ENCODE results near the gene TNNI3. TPM values are rescaled to one million over a fixed set of nuclear protein-coding genes. Genes with fewer than 3 reads are reported as not detected.

Gene TNNI3
- total and polyA plus RNA-seq, 9 of the 15 experiments (the other 6 are each of a cell fraction or from before 2014, with no cell fraction given), result 4.7 to 158 (median 42.0) TPM

DNA sequence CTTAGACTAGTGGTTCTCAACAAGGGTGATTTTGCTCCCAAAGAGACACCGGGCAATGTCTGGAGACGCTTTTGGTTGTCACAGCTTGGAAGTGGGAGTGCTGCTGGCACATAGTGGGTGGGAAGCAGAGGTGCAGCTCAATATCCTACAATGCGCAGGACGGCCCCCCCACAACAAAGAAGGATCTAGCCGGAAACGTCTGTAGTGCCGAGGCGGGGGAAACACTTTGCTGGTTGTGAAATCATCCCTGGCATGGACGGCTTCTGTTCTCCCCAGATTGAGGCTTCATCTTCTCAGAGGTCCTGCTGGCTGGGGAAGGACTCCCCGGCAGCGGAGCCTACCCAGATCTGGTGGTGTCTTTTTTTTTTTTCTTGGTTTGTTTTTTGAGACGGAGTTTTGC is 35.9 kb upstream of the TNNI3 start:
- 79% methylated on average over 10 of the region's 12 CpGs for WGBS (ENCODE audit: insufficient coverage, low coverage, missing lambda C conversion rate)
- intact Hi-C loops (cut with micrococcal nuclease), result no loop called here
- in situ Hi-C loops (cut with MboI), result no loop called here
- Histone ChIP-seq H3K9ac (ENCODE audit: insufficient read depth in 1 of 2, low read depth in 2 of 2, low read length in 2 of 2) (no peak overlapping the region), H3K4me3 (no peak overlapping the region), H3K9me1 (ENCODE audit: control insufficient read depth, insufficient read depth, low read length) (no peaks in the 10 kb centered on the region), H3K27ac (ENCODE audit: extremely low read depth, low read depth, low read length) (no peak overlapping the region), H3K9me3 (replicated peaks; ENCODE audit: control insufficient read depth, insufficient read depth, low read depth, low read length) (no peaks in the 10 kb centered on the region), H3K4me1 (replicated peaks in 1 of 2; ENCODE audit: control insufficient read depth in 2 of 2, insufficient read depth in 2 of 2, low read length in 2 of 2) (peaks cover 0 to 12% of the 10 kb centered on the region in 2 experiments; a peak in 1 of 5 replicates), H4K20me1 (replicated peaks; ENCODE audit: control insufficient read depth, insufficient read depth, low read length) (no peaks in the 10 kb centered on the region), H3K79me2 (ENCODE audit: control insufficient read depth, insufficient read depth, low read length) (no peaks in the 10 kb centered on the region), H3K36me3 (ENCODE audit: control insufficient read depth, insufficient read depth, low read length) (peaks cover 45% of the 10 kb centered on the region), H3K4me2 (ENCODE audit: insufficient read depth, low read length) (no peak overlapping the region), H3K27me3 (ENCODE audit: control insufficient read depth in 2 of 2, insufficient read depth in 2 of 2, low read length in 2 of 2) (no peaks in the 10 kb centered on the region), H2AFZ (ENCODE audit: low read depth, low read length) (no peak overlapping the region)
- no peak for ATAC-seq
- BruUV-seq (replicated peaks), result no TSS peak
- TF ChIP-seq SMAD3 (CRISPR knock-in tag; conservative IDR thresholded peaks at IDR 0.05) (no peak), NRF1 (conservative IDR thresholded peaks at IDR 0.05 in 1 of 2, IDR thresholded peaks at IDR 0.05 in 1 of 2) (no peak)
- no peak for FAIRE-seq
- ChIA-PET POLR2A (interaction anchor here (0.7 to 1.8 kb wide), 2 partner anchors 18 to 23 kb away, joined by 5 to 6 read pairs; no protein-coding TSS in a partner anchor), CTCF (ENCODE audit: low intra/inter-chr PET ratio) (no interaction called here)
- no peak for DNase-seq (ENCODE audit: extremely low read depth in 1 of 4, low spot score in 3 of 4)

DNA sequence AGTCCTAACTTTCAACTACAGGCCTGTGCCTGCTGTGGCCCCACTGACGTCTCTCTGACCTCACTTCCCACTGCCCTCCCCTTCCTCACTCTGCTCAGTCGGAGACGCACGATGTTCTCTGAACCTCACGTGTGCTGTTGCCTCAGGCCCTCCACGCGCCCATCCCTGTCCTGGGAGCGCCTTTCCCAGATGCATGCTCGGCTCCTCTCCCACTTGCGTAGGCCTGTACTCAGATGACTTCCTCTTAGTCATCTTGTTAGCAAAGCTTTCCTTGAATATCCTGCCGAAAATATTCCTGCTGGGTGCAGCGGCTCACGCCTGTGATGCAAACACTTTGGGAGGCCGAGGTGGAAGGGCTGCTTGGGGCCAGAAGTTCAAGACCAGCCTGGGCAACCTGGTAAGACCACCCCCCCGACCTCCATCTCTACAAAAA is 31.9 kb upstream of the TNNI3 start:
- Histone ChIP-seq H3K36me3 (ENCODE audit: control insufficient read depth, insufficient read depth, low read length) (peaks cover 14% of the 10 kb centered on the region), H3K9me3 (replicated peaks; ENCODE audit: control insufficient read depth, insufficient read depth, low read depth, low read length) (no peaks in the 10 kb centered on the region), H3K9me1 (ENCODE audit: control insufficient read depth, insufficient read depth, low read length) (no peaks in the 10 kb centered on the region), H3K79me2 (ENCODE audit: control insufficient read depth, insufficient read depth, low read length) (no peaks in the 10 kb centered on the region), H3K4me2 (ENCODE audit: insufficient read depth, low read length) (no peak overlapping the region), H4K20me1 (replicated peaks; ENCODE audit: control insufficient read depth, insufficient read depth, low read length) (no peaks in the 10 kb centered on the region), H3K27me3 (ENCODE audit: control insufficient read depth in 2 of 2, insufficient read depth in 2 of 2, low read length in 2 of 2) (no peaks in the 10 kb centered on the region), H3K4me3 (no peak overlapping the region), H3K4me1 (replicated peaks in 1 of 2; ENCODE audit: control insufficient read depth in 2 of 2, insufficient read depth in 2 of 2, low read length in 2 of 2) (peaks cover 0 to 12% of the 10 kb centered on the region in 2 experiments; a peak in 1 of 5 replicates), H3K27ac (ENCODE audit: extremely low read depth, low read depth, low read length) (no peak overlapping the region), H3K9ac (ENCODE audit: insufficient read depth in 1 of 2, low read depth in 2 of 2, low read length in 2 of 2) (peak overlapping the region in 1 of 2 experiments; percentile 83; a peak in 2 of 4 replicates), H2AFZ (ENCODE audit: low read depth, low read length) (no peak overlapping the region)
- ChIA-PET POLR2A (interaction anchor here (0.8 kb wide), 2 partner anchors 9 to 126 kb away, joined by 3 to 4 read pairs; partner anchors contain the start of gene SYT5), CTCF (ENCODE audit: low intra/inter-chr PET ratio) (no interaction called here)
- FAIRE-seq (no peak), ATAC-seq (peak; percentile 15; the same call in 1 of the 3 replicates), DNase-seq (ENCODE audit: extremely low read depth in 1 of 4, low spot score in 3 of 4) (no peak)
- no TSS peak for BruUV-seq (replicated peaks)
- intact Hi-C loops (cut with micrococcal nuclease), result no loop called here
- TF ChIP-seq POLR2G (IDR thresholded peaks at IDR 0.05; ENCODE audit: low read depth, low read length) (peak; percentile 45), RB1 (IDR thresholded peaks at IDR 0.05; ENCODE audit: low read depth) (no peak)
- 71% methylated on average over 13 of the region's 15 CpGs for WGBS (ENCODE audit: insufficient coverage, low coverage, missing lambda C conversion rate)
- in situ Hi-C loops (cut with MboI), result no loop called here
